BJ (cell line): ENCODE measurements around the gene CSNK2A3. TPM values are rescaled to one million over a fixed set of nuclear protein-coding genes. Genes with fewer than 3 reads are reported as not detected.

Experiments
- CTCF ChIA-PET: fragments of 350-600 bp; formaldehyde crosslinking; extraction: SDS; loops from one replicate; lab custom pipeline; 2021; ENCODE audit warnings: antibody characterized with exemption, inconsistent platforms; lab: Yijun Ruan, JAX
- POLR2A ChIA-PET: fragments of 300-600 bp; sonication (Branson Sonifier 250); formaldehyde crosslinking; extraction: SDS; loops from one replicate; lab custom pipeline; 2021; ENCODE audit warnings: antibody characterized with exemption; lab: Charles Lee
- DNase-seq: peaks from one replicate; pipeline ENCODE4 v3.0.0-alpha.2; 2011; ENCODE audit warnings: low read depth
- H3K27me3 ChIP-seq: 2 replicates; pipeline ENCODE4 v1.6.0; 2011; ENCODE audit warnings: low read length; ENCODE audit not compliant: control insufficient read depth, insufficient read depth
- H3K36me3 ChIP-seq: 2 replicates; pipeline ENCODE4 v1.5.1; 2011; ENCODE audit warnings: low read length; ENCODE audit not compliant: control insufficient read depth, insufficient read depth
- H3K4me3 ChIP-seq: 2 replicates; pipeline ENCODE4 v1.5.1; 2011; ENCODE audit warnings: low read depth, mild to moderate bottlenecking, control low read depth, low read length
- polyA plus RNA-seq: library from polyadenylated mRNA; depleted of rRNA; stranded (reverse); fragments of >200 nt; gene quantifications from 2 replicates; pipeline ENCODE4 v1.2.3, GENCODE V29; 2011
- TF ChIP-seq, protein P1 (sequence below): IDR thresholded peaks from 2 replicates; pipeline ENCODE4 v1.5.1; 2011; ENCODE audit warnings: low read depth, mild to moderate bottlenecking, control low read depth, inconsistent platforms, low read length, moderate library complexity; ENCODE audit not compliant: insufficient read depth

CSNK2A3 gene
- polyA plus RNA-seq, 1 experiment = 0.91 TPM

GRCh38 chr11:11391169-11391568 lies 38.1 kb upstream of the CSNK2A3 start:
- TF ChIP-seq, protein P1, sequence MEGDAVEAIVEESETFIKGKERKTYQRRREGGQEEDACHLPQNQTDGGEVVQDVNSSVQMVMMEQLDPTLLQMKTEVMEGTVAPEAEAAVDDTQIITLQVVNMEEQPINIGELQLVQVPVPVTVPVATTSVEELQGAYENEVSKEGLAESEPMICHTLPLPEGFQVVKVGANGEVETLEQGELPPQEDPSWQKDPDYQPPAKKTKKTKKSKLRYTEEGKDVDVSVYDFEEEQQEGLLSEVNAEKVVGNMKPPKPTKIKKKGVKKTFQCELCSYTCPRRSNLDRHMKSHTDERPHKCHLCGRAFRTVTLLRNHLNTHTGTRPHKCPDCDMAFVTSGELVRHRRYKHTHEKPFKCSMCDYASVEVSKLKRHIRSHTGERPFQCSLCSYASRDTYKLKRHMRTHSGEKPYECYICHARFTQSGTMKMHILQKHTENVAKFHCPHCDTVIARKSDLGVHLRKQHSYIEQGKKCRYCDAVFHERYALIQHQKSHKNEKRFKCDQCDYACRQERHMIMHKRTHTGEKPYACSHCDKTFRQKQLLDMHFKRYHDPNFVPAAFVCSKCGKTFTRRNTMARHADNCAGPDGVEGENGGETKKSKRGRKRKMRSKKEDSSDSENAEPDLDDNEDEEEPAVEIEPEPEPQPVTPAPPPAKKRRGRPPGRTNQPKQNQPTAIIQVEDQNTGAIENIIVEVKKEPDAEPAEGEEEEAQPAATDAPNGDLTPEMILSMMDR = no peak
- H3K36me3 ChIP-seq = no peaks in the 10 kb centered on the region
- POLR2A ChIA-PET = no interaction called here
- H3K27me3 ChIP-seq = 0 out of 2 replicates have a peak, but pooled peaks cover 2% of the 10 kb centered on the region
- H3K4me3 ChIP-seq = no peak overlapping the region
- CTCF ChIA-PET = no interaction called here
- DNase-seq = no peak

DNA sequence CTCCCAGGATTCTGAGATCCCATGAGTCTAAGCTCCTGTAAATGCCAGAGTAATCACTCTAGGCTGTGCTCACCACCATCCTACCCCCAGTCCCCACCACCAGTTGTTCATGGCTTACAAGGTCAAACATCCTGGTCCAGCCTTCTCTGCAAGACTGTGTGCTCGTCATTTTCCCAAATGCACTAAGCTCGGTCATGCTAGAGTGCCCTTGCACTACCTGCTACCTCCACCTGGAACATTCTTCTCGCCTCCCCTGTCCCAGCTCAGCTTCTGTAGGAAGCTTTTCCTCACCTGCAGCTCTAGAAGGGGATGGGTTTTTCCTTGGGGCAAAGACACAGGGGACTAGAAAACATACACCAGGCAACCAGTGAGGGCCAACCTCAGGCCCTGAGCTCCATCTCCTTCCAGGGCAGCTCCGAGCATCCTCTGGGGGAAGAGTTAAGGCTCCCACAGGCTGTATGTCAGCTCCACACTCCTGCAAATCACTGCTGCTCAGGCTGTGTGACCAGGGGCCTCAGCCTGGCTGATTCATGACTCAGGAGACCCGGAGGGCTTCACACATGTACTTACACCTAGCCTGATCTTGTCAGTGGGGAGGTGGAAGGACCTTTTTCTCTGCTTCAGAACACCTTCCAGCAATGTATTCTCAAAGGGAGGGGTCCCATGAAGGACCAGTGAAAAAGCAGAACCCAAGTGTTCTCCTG lies 37.2 kb upstream of the CSNK2A3 start:
- 0 out of 2 replicates have a peak, but pooled peaks cover 2% of the 10 kb centered on the region for H3K27me3 ChIP-seq
- TF ChIP-seq, protein P1 = no peak
- CTCF ChIA-PET = no interaction called here
- H3K4me3 ChIP-seq = no peak overlapping the region
- POLR2A ChIA-PET = no interaction called here
- no peaks in the 10 kb centered on the region for H3K36me3 ChIP-seq
- no peak for DNase-seq

DNA sequence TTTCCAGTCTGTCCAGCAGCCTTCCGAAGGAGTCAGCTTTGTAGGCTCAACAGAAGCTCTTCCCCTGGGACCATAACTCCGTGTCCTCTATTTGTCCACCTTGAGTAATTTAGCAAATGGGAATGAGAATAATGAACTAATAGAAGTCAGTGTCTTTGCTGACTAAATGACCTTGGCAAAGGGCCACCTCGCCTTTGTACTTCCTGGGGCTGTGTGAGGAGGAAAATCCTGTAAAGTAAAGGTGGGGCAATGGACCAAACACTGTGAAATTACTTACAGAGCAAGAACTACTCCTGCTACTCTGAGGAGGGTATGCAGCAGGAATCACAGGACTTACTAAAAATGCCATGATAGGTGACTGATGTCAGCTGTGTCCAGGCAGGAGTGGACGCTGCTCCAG lies 36.2 kb upstream of the CSNK2A3 start:
- TF ChIP-seq, protein P1 = no peak
- Histone ChIP-seq H3K36me3 (no peaks in the 10 kb centered on the region), H3K4me3 (no peak overlapping the region), H3K27me3 (0 out of 2 replicates have a peak, but pooled peaks cover 2% of the 10 kb centered on the region)
- POLR2A ChIA-PET = no interaction called here
- CTCF ChIA-PET = no interaction called here
- DNase-seq = no peak

DNA sequence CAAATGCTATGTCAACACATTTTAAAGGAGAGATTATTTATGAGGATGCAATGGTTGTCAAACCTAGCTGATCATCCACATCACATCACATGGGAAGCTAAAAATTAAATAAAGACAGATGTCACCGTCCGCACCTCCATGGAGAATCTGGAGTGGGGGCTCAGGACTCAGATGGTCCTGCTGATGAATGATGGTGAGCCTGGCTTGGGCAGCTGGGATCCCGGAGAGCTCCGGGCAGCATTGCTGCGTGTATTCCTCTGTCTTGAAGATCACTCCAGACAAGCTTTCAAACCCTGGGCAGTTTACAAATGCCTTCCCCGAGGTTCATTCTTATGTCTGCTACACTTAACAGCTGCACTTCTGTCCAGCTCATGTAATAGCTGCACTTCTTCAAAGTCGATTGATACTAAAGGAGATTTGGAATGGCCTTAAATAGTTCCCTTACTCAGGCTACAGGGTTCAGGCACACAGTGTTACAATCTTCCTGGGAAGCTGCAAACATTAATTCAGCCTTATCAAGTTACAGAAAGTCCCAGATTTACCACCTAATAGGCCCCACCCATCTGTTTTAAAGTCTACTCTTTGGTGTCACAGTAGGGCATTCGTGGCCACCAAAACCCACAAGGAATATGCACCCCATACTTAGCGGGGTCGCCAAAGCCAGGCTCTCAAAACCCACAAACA lies 34.7 kb upstream of the CSNK2A3 start:
- Histone ChIP-seq H3K27me3 (0 out of 2 replicates have a peak, but pooled peaks cover 2% of the 10 kb centered on the region), H3K36me3 (no peaks in the 10 kb centered on the region), H3K4me3 (no peak overlapping the region)
- no peak for DNase-seq
- POLR2A ChIA-PET = no interaction called here
- TF ChIP-seq, protein P1 = no peak
- CTCF ChIA-PET = no interaction called here

- H3K36me3 ChIP-seq = no peaks in the 10 kb centered on the region
- DNase-seq = no peak
- CTCF ChIA-PET = no interaction called here
- TF ChIP-seq, protein P1 = no peak
- no peak overlapping the region for H3K4me3 ChIP-seq
- POLR2A ChIA-PET = no interaction called here
- 0 out of 2 replicates have a peak, but pooled peaks cover 2% of the 10 kb centered on the region for H3K27me3 ChIP-seq
These were observed 34.2 kb upstream of the CSNK2A3 start for GRCh38 chr11:11387207-11387606.
